Measurements from ENCODE around the gene MCU. TPM values are rescaled to one million over a fixed set of nuclear protein-coding genes. Genes with fewer than 3 reads are reported as not detected.
"Not testable (repeated sequence)": the region's sequence is repeated elsewhere in the genome, so short reads cannot be mapped to it uniquely, and the experiment has no call there.

MCU gene
- total RNA-seq, 2 donors from 2014 or later: 12.6 to 14.4 TPM

DNA sequence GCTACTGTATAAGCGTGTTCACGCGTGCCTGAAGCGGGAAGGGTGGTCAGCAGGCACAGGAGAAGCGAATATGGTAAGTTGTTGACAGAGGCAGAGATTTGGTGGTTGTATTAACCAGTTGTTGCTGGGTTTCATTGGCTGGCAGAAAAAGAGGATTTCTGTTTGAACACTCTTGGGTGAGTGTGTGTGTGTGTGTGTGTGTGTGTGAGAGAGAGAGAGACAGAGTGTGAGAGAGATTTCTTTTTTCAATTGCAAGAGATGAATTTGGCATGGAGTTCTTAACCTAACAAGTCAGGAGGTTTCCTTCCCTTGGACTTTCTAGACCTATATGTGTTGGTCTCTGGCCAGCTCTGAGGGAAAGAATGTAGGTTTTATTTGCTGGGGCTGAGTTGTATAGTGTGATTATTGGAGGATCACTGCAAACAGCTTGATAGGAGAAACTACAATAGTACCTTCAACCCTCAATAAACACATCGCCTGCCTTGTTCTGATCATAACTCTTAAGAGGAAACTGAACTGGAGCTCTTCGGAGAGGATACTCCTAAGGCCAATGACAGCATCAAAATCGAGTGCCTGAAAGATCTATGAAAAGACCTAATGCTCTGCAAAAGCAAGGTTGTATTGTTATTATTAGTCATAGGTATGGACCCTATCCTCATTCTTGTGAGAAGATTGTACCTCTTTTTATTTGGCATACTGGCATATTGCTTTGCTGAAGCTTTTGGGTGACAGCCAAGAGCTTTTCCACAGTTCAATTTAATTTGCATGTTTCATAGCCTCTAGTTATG, 1.2 kb downstream of the MCU start:
- DNase-seq (no peak), ATAC-seq (no peak)
- peak overlapping the region; percentile 95 for H3K4me3 Mint-ChIP-seq
- H3K27me3 Mint-ChIP-seq: peaks cover 10% of the 10 kb centered on the region
- peaks cover 30% of the 10 kb centered on the region for H3K4me1 Mint-ChIP-seq
- H3K27ac Mint-ChIP-seq: peak overlapping the region; percentile 88
- no peaks in the 10 kb centered on the region for H3K36me3 Mint-ChIP-seq (ENCODE audit: low read depth)
- H3K9me3 ChIP-seq (ENCODE audit: control insufficient read depth, low read length, poor library complexity, severe bottlenecking): no peaks in the 10 kb centered on the region

DNA sequence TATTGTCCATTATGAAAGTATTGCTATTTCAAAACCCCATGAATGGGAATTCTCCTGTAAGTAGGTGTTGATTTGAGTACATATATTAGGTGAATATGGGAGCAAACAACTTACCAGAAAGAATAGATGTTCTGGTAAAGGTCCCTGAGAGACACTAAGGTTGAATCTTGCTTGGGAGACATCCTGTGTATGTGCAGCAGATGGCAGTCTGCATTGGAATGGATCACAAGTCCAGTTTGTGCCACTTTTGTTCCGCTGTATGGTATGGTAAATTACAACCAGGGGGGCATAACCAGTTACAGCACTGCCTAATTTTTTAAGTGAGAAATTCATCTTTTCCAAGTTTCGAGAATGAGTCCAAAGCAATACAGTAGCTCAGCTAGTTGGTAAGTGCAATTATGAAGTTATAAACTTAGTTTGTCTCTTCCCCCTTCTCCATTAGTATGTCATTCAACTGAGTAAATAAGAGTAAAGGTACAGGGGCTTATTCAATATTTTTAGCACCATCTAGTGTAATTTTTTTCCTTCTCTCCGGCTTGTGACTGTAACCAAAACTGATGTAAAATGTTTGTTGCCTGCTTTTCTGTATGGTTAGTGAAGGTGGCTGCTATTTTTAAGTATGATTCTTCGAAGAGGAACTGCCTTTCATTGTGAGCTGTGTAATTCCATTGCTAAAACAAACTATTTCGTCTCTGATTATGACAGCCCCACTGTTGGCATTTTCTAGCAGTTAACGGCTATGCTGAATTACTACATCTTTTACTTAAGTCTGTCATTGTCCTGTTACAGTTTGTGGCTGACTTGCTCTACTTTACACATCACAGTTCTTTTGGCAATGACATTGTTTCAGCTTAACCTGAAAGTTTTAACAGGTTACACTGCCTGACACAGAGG, 2.8 kb downstream of the MCU start:
- Mint-ChIP-seq H3K4me3 (no peak overlapping the region), H3K27ac (peak overlapping the region; percentile 61), H3K36me3 (ENCODE audit: low read depth) (no peaks in the 10 kb centered on the region), H3K27me3 (peaks cover 7% of the 10 kb centered on the region), H3K4me1 (peaks cover 30% of the 10 kb centered on the region)
- ATAC-seq (no peak), DNase-seq (no peak)
- no peaks in the 10 kb centered on the region for H3K9me3 ChIP-seq (ENCODE audit: control insufficient read depth, low read length, poor library complexity, severe bottlenecking)

DNA sequence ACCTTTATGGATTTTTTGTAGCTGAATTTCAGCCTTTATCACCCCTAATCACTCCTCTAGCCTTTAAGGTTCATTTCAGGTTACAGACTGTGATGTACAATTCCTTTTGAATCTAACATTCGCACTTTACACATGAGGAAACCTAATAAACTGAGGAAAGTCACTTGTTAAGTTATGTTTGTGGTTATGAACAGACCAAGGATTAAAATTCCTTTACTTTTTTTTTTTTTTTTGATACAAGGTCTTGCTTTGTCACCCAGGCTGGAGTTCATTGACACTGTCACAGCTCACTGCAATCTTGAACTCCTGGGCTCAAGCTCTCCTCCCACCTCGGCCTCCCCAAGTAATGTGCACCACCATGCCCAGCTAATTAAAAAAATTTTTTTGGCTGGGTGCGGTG, 3.6 kb downstream of the MCU start:
- no peaks in the 10 kb centered on the region for H3K27me3 Mint-ChIP-seq
- H3K4me1 Mint-ChIP-seq: peaks cover 26% of the 10 kb centered on the region
- no peaks in the 10 kb centered on the region for H3K36me3 Mint-ChIP-seq (ENCODE audit: low read depth)
- ATAC-seq: no peak
- no peak overlapping the region for H3K27ac Mint-ChIP-seq
- H3K9me3 ChIP-seq (ENCODE audit: control insufficient read depth, low read length, poor library complexity, severe bottlenecking): no peaks in the 10 kb centered on the region
- H3K4me3 Mint-ChIP-seq: no peak overlapping the region
- DNase-seq: no peak

DNA sequence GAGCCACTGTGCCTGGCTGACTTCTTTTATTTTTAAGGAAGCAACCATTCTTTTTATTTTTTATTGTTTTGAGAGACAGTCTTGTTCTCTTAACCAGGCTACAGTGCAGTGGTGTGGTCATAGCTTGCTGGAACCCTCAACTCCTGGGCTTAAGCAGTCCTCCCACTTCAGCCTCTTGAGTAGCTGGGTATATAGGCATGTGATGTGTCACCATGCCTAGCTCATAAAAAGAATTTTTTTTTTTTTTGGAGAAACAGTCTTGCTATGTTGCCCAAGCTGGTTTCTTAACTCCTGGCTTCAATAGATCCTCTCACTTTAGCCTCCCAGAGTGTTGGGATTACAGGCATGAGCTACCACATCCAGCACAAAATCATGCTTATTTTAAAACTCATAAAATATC, 5.8 kb downstream of the MCU start:
- Mint-ChIP-seq H3K27me3 (no peaks in the 10 kb centered on the region), H3K27ac (no peak overlapping the region), H3K36me3 (ENCODE audit: low read depth) (no peaks in the 10 kb centered on the region), H3K4me3 (no peak overlapping the region), H3K4me1 (peaks cover 24% of the 10 kb centered on the region)
- DNase-seq: no peak
- no peak for ATAC-seq
- H3K9me3 ChIP-seq (ENCODE audit: control insufficient read depth, low read length, poor library complexity, severe bottlenecking): no peaks in the 10 kb centered on the region

DNA sequence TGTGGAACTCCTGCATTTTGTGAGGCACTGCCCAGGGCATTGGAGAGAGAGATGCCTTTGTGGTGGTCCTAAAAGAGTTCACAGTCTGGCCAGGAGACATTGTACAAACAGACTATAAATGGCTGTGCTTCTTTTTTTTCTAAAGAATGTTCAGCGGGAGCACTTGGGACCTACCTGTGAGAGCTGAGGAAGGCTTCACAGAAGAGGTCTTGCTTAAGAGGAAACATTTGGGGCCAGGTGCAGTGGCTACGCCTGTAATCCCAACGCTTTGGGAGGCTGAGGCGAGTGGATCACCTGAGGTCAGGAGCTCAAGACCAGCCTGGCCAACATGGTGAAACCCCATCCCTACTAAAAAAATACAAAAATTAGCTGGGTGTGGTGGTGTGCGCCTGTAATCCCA, 10.5 kb downstream of the MCU start:
- H3K4me3 Mint-ChIP-seq; H3K27ac Mint-ChIP-seq; H3K27me3 Mint-ChIP-seq; ATAC-seq; H3K9me3 ChIP-seq (ENCODE audit: control insufficient read depth, low read length, poor library complexity, severe bottlenecking); H3K36me3 Mint-ChIP-seq (ENCODE audit: low read depth); H3K4me1 Mint-ChIP-seq; DNase-seq: not testable (repeated sequence)

DNA sequence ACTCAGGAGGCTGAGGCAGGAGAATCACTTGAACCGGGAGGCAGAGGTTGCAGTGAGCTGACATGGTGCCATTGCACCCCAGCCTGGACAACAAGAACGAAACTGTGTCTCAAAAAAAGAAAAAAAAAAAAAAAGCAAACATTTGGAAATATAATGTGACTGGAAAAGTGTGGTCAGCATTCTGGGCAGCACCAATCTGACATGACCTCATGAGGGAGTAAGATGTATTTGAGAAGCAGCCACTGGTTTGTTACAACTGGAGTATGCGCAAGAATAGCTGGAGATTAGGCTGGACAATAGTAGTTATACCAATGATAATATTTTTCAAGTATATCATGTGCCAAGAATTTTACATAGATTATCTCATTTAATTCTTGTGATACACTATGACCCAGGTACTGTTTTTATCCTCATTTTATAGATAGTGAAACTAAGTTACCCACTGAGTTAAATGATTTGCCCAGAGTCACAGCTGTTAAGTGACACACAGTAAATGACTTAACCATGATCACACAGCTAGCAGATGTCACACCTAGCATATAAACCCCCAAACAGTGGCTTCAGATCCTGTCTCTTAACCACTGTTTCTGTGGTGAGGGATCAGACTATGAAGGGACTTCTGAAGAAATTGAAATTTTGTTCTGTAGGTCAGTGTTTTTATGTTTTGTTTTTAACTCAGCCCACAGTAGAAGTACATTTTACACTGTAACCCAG, 11.1 kb downstream of the MCU start:
- ATAC-seq (no peak), DNase-seq (no peak)
- Mint-ChIP-seq H3K4me1 (peaks cover 3% of the 10 kb centered on the region), H3K27ac (peak overlapping the region; percentile 9), H3K27me3 (no peaks in the 10 kb centered on the region), H3K36me3 (ENCODE audit: low read depth) (no peaks in the 10 kb centered on the region), H3K4me3 (no peak overlapping the region)
- H3K9me3 ChIP-seq (ENCODE audit: control insufficient read depth, low read length, poor library complexity, severe bottlenecking): no peaks in the 10 kb centered on the region

DNA sequence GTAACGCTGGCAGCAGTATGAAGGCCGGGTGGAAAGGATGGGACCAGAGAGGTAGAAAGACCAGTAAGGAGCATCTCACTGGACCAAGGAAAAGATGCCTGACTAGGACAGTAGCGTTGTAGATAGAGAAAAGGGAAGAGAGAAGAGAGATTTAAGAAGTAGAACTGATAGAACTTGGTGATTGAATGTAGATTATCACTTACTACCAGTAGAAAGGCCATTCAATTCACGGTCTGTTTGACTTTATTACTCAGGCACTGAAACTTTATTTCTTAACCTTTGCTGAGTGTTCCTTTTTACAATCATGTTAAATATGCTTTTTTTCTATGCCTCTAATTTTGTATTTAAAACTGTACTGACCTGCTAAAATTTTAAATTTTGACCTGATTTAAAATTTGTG, 12.2 kb downstream of the MCU start:
- Mint-ChIP-seq H3K36me3 (ENCODE audit: low read depth) (no peaks in the 10 kb centered on the region), H3K27me3 (no peaks in the 10 kb centered on the region), H3K4me1 (peaks cover 3% of the 10 kb centered on the region), H3K27ac (peak overlapping the region; percentile 9), H3K4me3 (no peak overlapping the region)
- H3K9me3 ChIP-seq (ENCODE audit: control insufficient read depth, low read length, poor library complexity, severe bottlenecking): no peaks in the 10 kb centered on the region
- ATAC-seq (no peak), DNase-seq (no peak)

DNA sequence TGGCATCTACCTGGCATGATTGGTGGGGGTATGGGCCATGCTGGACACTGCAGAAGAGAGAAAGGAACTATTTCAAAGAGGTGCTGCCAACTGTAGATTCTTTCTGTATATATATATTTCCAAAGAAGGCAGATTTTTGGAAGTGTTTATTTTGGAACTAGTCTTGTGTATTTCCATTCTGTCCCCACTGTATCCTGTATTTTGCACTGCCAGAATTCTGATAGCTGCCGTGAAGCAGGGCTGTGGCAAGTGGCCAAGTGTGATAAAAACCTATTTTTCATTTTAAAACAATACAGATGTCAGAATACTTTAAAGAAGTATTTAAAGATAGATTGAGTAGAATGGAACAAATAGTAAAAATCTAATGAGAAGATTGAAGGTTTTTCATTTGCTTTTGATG, 17.1 kb downstream of the MCU start:
- H3K27ac Mint-ChIP-seq: peak overlapping the region; percentile 4
- ATAC-seq: no peak
- H3K27me3 Mint-ChIP-seq: no peaks in the 10 kb centered on the region
- H3K4me3 Mint-ChIP-seq: no peak overlapping the region
- H3K9me3 ChIP-seq (ENCODE audit: control insufficient read depth, low read length, poor library complexity, severe bottlenecking): no peaks in the 10 kb centered on the region
- DNase-seq: no peak
- peaks cover 2% of the 10 kb centered on the region for H3K36me3 Mint-ChIP-seq (ENCODE audit: low read depth)
- H3K4me1 Mint-ChIP-seq: peaks cover 3% of the 10 kb centered on the region

DNA sequence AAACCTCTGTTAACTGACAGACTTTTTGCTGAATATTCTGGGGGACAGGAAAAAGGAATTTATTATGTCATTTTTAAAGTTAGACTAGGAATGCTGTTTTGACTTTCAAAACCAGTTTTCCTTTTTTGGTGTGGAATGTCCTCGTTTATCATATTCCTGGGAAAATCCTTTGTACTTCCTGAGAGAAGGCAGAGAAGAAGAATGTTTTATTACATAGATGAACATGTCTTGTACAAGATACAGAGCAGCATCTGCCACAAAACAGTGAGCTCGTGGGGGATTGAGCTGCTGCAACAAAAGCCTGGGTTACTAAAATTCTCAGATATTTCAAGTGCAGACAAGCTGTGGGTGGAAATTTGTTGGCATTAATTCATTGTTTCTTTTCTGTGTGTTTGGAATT, 20.2 kb downstream of the MCU start:
- no peak for DNase-seq
- Mint-ChIP-seq H3K4me3 (no peak overlapping the region), H3K27ac (no peak overlapping the region), H3K4me1 (peaks cover 2% of the 10 kb centered on the region), H3K27me3 (no peaks in the 10 kb centered on the region), H3K36me3 (ENCODE audit: low read depth) (peaks cover 4% of the 10 kb centered on the region)
- no peak for ATAC-seq
- no peaks in the 10 kb centered on the region for H3K9me3 ChIP-seq (ENCODE audit: control insufficient read depth, low read length, poor library complexity, severe bottlenecking)

DNA sequence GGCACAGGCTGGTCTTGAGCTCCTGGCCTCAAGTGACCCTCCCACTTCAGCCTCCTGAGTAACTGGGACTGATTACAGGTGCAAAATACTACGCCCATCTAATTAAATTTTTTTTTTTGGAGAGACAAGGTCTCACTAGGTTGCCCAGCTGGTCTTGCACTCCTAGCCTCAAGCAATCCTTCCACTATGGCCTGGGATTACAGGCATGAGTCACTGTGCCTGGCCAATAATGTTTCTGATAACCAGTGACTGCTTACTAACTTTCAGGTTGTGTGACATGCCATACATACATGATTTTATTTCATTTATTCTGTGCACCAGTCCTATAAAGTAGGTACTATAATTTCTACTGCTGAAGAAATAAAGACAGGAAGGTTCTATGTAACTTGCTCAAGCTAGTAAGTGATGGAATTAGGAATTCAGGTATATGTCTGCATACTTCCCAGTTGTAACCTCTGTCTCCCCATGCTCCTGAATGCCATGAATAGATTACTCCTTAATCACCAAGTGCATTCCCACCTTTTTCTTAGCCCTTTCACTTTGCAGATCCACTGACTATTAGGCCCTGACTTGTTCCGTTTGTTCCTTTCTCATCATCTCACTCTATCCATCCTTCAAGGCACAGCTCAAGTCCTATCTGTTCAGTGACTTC, 28.1 kb downstream of the MCU start:
- H3K27ac Mint-ChIP-seq: no peak overlapping the region
- peaks cover 11% of the 10 kb centered on the region for H3K36me3 Mint-ChIP-seq (ENCODE audit: low read depth)
- peaks cover 9% of the 10 kb centered on the region for H3K4me1 Mint-ChIP-seq
- DNase-seq: no peak
- no peak for ATAC-seq
- H3K4me3 Mint-ChIP-seq: no peak overlapping the region
- no peaks in the 10 kb centered on the region for H3K27me3 Mint-ChIP-seq
- H3K9me3 ChIP-seq (ENCODE audit: control insufficient read depth, low read length, poor library complexity, severe bottlenecking): no peaks in the 10 kb centered on the region

DNA sequence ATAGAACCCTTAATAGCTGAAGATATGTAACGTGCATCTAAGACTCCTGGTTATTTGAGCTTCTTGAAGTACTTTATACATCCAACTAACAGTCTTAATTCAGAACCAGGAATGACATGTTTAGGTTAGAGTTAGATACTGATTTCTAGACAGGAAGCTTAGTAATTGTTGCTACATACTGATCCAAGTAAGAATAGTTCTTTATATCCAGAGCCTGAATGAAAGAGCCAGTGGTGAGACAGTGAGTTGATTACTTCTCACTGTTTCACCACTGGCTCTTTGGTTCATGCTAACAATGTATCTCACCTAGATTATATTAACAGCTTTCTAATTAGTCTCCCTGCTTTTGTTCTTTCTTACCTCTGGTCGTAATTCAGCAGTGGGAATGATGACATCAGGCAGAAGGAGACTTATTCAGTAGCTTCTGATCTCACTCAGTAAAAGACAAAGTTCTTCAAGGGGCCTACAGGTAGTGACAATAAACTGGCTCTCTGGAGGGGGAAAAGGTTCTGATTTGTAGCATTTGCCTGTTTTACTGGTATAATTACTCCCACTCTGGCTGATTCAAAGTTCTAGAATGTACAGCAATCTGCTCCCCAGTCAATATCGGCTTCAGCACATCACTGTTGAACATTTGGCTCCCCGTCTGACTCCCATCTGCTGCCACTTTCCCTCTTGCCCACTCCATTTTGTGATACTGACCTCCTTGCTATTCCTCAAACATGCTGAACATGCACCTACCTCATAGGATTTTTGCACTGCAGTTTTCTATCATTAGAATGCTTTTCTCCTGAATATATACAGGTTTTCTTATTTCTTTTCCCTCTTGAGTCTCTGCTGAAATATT, 29.1 kb downstream of the MCU start:
- Mint-ChIP-seq H3K27ac (no peak overlapping the region), H3K4me3 (no peak overlapping the region), H3K27me3 (no peaks in the 10 kb centered on the region), H3K36me3 (ENCODE audit: low read depth) (peaks cover 12% of the 10 kb centered on the region), H3K4me1 (peaks cover 9% of the 10 kb centered on the region)
- no peak for DNase-seq
- no peaks in the 10 kb centered on the region for H3K9me3 ChIP-seq (ENCODE audit: control insufficient read depth, low read length, poor library complexity, severe bottlenecking)
- ATAC-seq: no peak

DNA sequence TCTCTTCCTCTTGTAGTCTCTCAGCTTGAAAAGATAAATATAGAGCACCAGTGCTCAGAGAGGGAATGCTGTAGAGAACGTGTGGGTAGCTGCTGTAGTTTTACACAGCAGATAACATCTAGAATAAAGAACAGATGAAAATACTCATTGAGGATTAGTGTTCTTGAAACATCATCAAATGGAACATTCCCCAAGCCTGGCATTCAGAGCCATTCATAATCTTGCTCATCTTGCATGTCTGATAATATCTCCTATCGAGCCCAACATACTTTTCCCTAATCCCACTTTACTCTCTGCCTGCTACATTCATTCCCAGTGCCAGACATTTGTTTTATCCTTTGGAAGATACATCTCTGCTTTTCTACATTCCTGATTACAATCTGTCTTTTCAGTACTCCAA, 35.2 kb downstream of the MCU start:
- no peak for ATAC-seq
- Mint-ChIP-seq H3K27ac (no peak overlapping the region), H3K36me3 (ENCODE audit: low read depth) (peaks cover 11% of the 10 kb centered on the region), H3K4me3 (no peak overlapping the region), H3K4me1 (peaks cover 15% of the 10 kb centered on the region), H3K27me3 (no peaks in the 10 kb centered on the region)
- no peak for DNase-seq
- H3K9me3 ChIP-seq (ENCODE audit: control insufficient read depth, low read length, poor library complexity, severe bottlenecking): no peaks in the 10 kb centered on the region
